GM15510 (cell line): ENCODE data around the gene GAS7.

Source experiments
- POLR2A ChIP-seq: IDR thresholded peaks from 3 replicates; pipeline ENCODE4 v1.6.1; 2011; ENCODE audit warnings: borderline replicate concordance; ENCODE audit not compliant: insufficient read length; ENCODE audit errors: extremely low read depth

GAS7 gene

GRCh38 chr17:9991796-9992195 is 206.6 kb downstream of the GAS7 start:
- no peak for TF ChIP-seq POLR2A

- no peak for TF ChIP-seq POLR2A
These were observed 207.1 kb downstream of the GAS7 start for GRCh38 chr17:9991351-9991750.

DNA sequence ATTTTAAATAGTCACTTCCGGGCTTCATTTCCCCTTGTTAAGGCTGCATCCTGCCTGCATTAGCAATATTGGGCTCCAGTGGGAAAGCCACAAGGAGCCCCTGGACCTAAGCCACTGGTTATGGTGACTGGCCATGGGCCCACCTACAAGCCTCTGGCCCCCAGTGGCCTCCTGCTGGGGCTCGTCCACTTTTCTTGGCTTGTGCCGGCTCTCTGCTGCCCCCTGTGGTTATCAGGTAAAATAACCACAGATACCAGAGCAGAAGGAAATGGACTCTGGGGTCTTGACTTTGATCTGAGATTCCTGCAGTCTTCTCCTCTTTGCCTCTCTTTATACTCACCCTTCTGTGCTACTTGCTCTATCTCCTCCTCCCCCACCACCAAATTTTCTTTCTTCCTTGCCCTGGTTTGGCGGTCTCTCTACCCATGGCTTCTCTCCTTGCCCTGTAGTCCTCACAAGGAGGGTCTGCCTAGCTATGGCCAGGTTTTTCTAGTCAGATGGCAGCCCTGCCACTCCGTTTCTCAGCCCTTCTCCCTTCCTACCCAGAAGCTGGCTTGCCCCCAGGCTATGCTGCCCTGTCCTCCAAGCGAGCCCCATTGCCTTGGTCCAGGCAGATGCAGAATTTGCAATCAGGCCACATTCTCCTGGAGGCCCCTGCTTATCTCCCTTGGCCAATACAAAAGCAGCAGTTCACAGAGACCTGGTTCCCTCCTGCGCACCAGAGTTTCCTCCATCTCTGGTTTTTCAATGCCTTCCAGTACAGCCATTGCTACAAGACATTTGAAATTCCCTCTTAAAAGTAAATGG is 210.4 kb downstream of the GAS7 start:
- TF ChIP-seq POLR2A = no peak

- no peak for TF ChIP-seq POLR2A
These were observed 211.5 kb downstream of the GAS7 start for GRCh38 chr17:9986754-9987382.

DNA sequence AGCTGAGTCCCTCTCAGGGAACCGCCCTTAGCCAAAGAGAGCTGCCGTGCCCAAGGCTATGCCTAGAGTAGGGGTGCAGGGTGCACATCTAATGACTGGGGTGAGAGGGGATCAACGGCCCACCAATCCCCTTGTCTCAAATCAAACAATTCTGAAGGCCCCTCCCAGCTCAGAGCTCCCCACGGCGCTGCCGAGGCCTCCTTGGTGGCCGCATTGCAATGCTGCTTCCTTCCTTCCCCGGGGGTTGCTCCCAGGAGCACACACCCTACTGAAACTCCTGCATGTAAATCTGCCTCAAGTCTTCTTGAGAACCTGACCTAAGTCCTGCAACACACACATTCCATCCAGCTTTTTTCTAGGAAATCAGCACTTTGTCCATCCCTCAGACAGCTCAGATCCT is 212.8 kb downstream of the GAS7 start:
- TF ChIP-seq POLR2A = no peak

DNA sequence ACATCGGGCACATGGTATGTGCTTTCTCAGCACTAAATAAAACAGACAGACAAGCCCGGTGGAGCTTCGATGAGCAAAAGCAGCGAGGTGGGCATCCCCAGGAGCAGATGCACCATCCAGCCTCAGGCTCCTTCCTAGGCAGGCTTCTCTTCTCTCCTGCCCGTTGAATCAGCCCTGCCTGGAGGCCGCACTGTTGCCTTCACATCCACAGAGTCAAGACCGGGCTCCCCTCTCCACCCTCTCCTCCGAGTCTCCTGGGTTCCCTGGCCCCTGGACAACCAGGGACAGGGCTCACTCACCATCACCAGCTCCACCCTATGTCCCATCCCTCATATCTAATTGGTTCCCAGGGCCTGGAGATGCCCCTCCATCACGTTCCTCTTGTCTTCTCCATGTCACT is 213.6 kb downstream of the GAS7 start:
- no peak for TF ChIP-seq POLR2A

DNA sequence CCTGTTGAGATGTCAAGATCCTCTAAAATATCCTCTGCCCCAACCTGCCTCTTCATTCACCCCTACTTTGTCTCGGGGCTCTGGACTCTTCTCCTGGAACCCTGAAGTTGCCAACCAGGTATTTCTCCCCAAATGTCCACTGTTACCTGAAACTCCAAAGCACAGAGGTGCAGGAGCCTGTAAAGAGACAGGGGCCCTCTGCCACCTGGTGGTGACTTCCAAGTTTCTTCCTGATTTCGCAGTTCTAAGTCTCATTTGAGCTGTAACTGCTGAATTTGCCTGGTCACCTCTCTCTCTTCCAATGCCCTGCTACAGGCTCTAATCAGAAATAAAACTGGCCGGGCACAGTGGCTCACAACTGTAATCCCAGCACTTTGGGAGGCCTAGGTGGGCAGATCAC is 216.2 kb downstream of the GAS7 start:
- no peak for TF ChIP-seq POLR2A

DNA sequence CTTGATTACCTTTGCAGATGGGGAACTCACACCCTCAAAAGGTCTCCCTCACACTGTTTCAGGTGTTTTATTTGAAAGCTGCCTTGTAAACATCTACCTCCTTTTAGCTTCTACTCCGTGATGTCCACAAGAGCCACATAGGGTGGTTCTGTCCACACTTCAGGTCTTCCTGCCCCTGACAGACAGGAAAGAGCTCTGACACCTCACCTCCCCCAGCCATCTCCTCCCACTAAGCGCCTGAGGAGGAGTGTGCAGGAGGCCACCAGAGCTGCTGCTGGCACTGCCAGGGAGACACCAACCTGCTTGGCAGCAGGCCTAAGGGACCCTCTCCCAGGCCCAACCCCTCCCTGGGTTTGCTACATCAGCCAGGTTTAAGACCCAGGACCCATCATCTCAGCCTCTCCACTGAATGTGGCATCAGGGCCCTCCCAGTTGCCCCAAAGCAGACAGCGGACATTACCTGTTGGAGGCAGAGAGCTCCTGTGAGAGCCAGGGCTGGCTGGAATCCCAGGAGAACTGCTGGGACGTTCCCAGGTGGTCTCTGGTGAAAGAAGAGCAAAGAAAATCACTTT is 217.0 kb downstream of the GAS7 start:
- no peak for TF ChIP-seq POLR2A

DNA sequence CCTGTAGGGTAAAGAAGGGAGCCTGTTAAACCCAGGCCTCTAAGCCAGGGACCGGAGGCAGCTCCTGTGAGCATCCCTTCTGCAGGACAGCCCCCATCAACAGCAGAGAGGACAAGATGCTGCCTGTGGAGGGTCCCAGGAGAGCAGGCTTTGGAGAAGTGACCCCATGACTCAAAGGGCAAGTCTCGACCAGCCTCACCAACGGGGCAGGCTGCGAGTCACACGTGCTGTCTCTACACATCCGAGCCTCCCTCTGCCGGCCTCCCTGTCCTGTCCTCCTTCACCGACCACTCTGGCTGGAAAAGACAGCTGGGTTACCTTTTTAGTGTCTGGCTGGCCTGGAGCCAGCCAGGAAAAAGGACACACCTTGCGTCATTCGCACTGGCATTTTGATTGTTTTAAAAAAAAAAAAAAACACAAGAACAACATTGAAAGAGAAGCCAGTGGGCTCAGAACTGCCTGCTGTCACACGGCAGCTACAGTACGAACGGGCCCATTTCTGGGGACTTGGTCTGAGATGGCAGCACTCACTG is 218.9 kb downstream of the GAS7 start:
- no peak for TF ChIP-seq POLR2A

GRCh38 chr17:9977180-9977575 is 221.2 kb downstream of the GAS7 start:
- TF ChIP-seq POLR2A = no peak

DNA sequence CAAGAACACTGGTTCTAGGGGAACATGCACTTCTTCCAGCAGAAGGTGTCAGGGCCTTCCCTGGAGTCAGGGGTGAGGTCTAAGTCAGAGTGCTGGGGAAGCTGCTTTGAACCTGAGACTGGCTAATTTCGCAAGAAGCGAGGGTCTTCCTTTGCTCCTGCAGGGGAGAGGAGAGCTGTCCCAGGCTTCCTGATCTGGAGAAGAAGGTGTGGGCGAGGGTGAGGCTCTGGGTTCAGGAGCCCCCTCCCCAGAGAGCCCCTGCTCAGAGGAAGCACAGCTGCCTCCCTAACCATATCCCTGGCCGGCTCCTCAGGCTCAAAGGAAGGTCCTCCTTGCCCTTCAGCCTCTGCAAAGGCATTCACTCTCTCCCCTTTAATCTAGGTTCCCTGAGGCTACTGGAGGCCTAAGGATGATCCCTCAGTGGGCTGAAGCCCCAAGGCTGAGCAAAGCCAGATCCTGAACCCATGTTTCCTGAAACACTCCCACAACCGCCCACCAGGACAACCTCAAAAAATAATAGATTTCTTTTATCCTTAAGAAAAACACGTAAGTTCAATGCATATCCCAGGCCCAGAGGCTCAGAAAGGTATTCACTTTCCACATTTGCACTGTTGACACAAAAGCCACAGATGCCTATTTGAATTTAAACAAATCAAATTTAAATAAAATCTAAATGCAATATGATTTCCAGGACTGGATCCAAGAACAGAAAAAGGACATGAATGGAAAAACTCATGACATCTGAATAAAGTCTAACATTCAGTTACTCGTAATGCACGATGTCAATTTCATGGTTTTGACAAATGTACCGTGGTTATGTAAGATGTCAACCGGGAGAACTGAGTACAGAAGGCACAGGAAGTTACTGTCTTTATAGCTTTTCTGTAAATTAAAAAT is 221.9 kb downstream of the GAS7 start:
- no peak for TF ChIP-seq POLR2A

DNA sequence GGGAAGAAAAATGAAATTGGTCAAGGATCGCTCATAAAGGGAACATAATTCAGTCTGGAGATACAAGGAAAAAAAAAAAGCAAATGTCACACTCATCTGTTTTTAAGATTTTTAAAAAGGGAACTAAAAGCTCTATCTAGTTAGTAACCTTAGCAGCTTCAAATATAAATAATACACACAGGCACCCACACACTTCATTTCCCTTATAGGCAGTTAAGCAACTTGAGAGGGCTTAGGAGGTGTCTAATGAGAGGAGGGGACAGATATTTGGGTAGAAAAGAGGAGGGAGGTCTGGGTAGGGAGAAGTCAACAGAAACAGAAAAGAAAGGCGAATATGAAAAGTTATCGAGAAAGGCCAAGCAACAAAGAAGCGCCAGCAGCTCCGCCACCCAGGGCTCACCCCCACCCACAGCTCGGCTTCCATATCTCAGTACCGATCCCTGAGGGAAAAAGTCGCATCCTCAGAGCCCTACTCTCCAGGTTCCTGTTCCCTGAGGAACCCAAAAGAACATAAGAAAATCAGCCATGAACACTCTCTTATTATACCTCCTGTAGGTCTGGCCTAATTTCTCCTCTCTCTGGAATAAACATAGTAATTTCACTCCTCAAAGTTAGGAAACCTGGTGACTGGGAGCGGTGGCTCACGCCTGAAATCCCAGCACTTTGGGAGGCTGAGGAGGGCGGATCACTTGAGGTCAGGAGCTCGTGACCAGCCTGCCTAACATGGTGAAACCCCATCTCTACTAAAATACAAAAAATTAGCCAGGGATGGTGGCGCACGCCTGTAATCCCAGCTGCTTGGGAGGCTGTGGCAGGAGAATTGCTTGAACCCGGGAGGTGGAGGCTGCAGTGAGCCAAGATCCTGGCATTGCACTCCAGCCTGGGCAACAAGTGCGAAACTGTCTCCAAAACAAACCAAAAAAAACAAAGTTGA is 223.7 kb downstream of the GAS7 start:
- TF ChIP-seq POLR2A = no peak

DNA sequence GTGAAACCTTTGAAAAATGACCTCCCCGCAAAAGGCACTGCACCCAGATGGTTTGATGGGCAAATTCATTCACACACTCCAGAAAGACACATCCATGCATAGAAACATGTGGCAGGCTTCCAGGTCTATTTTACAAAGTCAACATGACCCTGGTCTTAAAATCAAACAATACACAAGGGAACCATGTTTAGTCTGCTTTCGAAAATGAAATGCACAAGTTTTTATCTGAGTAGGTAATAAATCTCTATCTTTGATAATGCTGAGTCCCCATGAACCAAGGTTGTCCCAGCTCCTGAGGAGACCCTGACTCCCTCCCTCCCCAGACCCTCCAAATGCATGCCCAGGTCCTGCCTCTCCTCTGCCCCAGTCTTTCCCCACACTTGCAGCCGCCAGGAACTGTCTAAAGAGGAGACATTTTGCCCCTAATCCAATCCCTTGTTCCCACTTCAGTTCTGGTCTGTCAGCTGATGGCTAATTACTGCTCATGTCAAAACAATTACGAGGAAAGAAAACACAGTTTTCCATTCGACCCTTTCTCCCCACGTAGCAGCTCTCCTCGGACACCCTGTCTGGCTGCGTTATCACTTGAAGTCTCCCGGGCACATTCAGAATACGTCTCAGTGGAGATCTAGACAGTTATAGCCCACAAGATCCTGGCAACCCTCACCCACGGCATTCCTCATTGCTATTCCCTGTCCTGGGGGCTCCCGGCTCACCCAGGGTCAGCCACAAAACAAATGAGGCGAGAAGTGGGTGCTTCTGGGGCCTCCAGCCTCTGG is 224.5 kb downstream of the GAS7 start:
- no peak for TF ChIP-seq POLR2A
